SK-N-SH treated with all-trans-retinoic acid at 6 μM for 48 hours (cell line): Measurements from ENCODE around the gene PIAS1.

Experiments used
- ATAC-seq: fragments of 200-7000 bp; cut with Tn5 transposase; 3 replicates; pipeline ENCODE4 v1.9.1; 2020; ENCODE audit warnings: mild to moderate bottlenecking, moderate library complexity
- BACH2 ChIP-seq: fragments of 250-450 bp; sonication (Bioruptor Pico); IDR thresholded peaks from 2 replicates; pipeline ENCODE4 v1.9.0; 2021; ENCODE audit warnings: mild to moderate bottlenecking, borderline replicate concordance
- CSDC2 ChIP-seq: fragments of 250-450 bp; sonication (Bioruptor Pico); IDR thresholded peaks from 2 replicates; pipeline ENCODE4 v1.5.0; 2020; ENCODE audit warnings: mild to moderate bottlenecking, moderate library complexity
- ESRRG ChIP-seq: fragments of 250-450 bp; sonication (Bioruptor Pico); IDR thresholded peaks from 2 replicates; pipeline ENCODE4 v1.6.1; 2021; ENCODE audit warnings: mild to moderate bottlenecking
- GLIS3 ChIP-seq: fragments of 250-450 bp; sonication (Bioruptor Pico); IDR thresholded peaks from 2 replicates; pipeline ENCODE4 v1.5.0; 2020; ENCODE audit warnings: mild to moderate bottlenecking, moderate library complexity
- ISL1 ChIP-seq: fragments of 250-450 bp; sonication (Bioruptor Pico); IDR thresholded peaks from 2 replicates; pipeline ENCODE4 v2.1.2; 2022; ENCODE audit warnings: mild to moderate bottlenecking, moderate library complexity
- OSR1 ChIP-seq: fragments of 250-450 bp; sonication (Bioruptor Pico); IDR thresholded peaks from 2 replicates; pipeline ENCODE4 v1.8.0; 2022; ENCODE audit warnings: moderate library complexity, mild to moderate bottlenecking, inconsistent platforms
- PPARA ChIP-seq: fragments of 250-450 bp; sonication (Bioruptor Pico); IDR thresholded peaks from 2 replicates; pipeline ENCODE4 v1.5.0; 2020; ENCODE audit warnings: mild to moderate bottlenecking, borderline replicate concordance
- RARB ChIP-seq: fragments of 250-450 bp; sonication (Bioruptor Pico); IDR thresholded peaks from 2 replicates; pipeline ENCODE4 v1.8.0; 2021; ENCODE audit warnings: mild to moderate bottlenecking, moderate library complexity
- TOX ChIP-seq: fragments of 250-450 bp; sonication (Bioruptor Pico); IDR thresholded peaks from 2 replicates; pipeline ENCODE4 v1.8.0; 2021; ENCODE audit warnings: mild to moderate bottlenecking, moderate library complexity, borderline replicate concordance
- ZC3H10 ChIP-seq: fragments of 250-450 bp; sonication (Bioruptor Pico); IDR thresholded peaks from 2 replicates; pipeline ENCODE4 v1.5.1; 2021; ENCODE audit warnings: mild to moderate bottlenecking, moderate library complexity
- ZFP3 ChIP-seq: fragments of 250-450 bp; sonication (Bioruptor Pico); IDR thresholded peaks from 2 replicates; pipeline ENCODE4 v1.5.0; 2020; ENCODE audit warnings: mild to moderate bottlenecking, moderate library complexity
- ZNF565 ChIP-seq: fragments of 450-650 bp; formaldehyde crosslinking; conservative IDR thresholded peaks from 2 replicates; pipeline ENCODE4 v1.5.0; 2020; ENCODE audit warnings: low read depth, mild to moderate bottlenecking, moderate library complexity
- ZNF70 ChIP-seq: fragments of 450-650 bp; formaldehyde crosslinking; IDR thresholded peaks from 2 replicates; pipeline ENCODE4 v1.5.0; 2020; ENCODE audit warnings: mild to moderate bottlenecking, moderate library complexity
- TF ChIP-seq, protein P1 (sequence below): fragments of 250-450 bp; sonication (Bioruptor Pico); IDR thresholded peaks from 2 replicates; pipeline ENCODE4 v1.8.0; 2020; ENCODE audit warnings: mild to moderate bottlenecking, moderate library complexity, borderline replicate concordance
- TF ChIP-seq, protein P2 (sequence below): fragments of 250-450 bp; sonication (Bioruptor Pico); IDR thresholded peaks from 2 replicates; pipeline ENCODE4 v1.5.1; 2020; ENCODE audit warnings: low read depth, mild to moderate bottlenecking, moderate library complexity
- TF ChIP-seq, protein P3 (sequence below): fragments of 250-450 bp; sonication (Bioruptor Pico); IDR thresholded peaks from 2 replicates; pipeline ENCODE4 v1.5.0; 2020; ENCODE audit warnings: mild to moderate bottlenecking, moderate library complexity
- TF ChIP-seq, protein P4 (sequence below): fragments of 250-450 bp; sonication (Bioruptor Pico); IDR thresholded peaks from 2 replicates; pipeline ENCODE4 v1.8.0; 2021; ENCODE audit warnings: low read depth, mild to moderate bottlenecking, moderate library complexity, borderline replicate concordance
- TF ChIP-seq, protein P5 (sequence below): fragments of 250-450 bp; sonication (Bioruptor Pico); IDR thresholded peaks from 2 replicates; pipeline ENCODE4 v1.5.1; 2021; ENCODE audit warnings: mild to moderate bottlenecking, moderate library complexity

PIAS1 gene

DNA sequence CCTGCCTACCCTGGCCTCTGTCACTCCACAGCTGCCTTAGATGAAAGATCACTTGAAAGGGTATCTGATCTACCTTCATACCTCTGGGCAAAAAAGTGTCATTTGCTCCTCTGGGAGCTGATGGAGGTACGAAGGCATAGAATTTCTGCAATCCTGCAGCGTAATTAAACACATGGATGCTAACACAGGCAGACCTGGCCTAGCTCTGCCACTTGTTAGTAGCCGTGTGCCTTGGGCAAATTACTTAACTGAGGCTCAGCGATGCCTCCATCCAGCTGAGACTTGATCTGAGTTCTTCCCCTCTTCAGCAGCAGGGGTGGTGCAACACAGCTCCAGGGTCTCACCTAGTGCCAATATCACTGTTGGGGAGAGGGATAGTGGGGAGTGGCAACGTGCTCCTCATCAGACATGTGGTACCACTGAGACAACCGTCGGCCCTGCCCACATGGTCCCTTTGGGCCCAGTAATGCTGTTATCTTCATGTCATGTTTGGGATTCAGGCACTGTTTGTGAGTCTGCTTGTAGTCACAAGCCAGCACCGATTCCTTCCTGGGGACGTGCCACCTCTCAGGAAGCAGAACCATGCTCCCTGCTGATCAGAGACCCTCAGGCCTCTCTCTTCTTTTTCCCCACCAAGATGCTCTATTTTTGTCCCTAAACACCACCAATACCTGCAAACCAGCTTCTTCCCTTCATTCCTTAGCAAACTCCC is 34.1 kb upstream of the PIAS1 start:
- ATAC-seq, result no peak
- TF ChIP-seq, protein P1, sequence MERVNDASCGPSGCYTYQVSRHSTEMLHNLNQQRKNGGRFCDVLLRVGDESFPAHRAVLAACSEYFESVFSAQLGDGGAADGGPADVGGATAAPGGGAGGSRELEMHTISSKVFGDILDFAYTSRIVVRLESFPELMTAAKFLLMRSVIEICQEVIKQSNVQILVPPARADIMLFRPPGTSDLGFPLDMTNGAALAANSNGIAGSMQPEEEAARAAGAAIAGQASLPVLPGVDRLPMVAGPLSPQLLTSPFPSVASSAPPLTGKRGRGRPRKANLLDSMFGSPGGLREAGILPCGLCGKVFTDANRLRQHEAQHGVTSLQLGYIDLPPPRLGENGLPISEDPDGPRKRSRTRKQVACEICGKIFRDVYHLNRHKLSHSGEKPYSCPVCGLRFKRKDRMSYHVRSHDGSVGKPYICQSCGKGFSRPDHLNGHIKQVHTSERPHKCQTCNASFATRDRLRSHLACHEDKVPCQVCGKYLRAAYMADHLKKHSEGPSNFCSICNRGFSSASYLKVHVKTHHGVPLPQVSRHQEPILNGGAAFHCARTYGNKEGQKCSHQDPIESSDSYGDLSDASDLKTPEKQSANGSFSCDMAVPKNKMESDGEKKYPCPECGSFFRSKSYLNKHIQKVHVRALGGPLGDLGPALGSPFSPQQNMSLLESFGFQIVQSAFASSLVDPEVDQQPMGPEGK (CRISPR knock-in tag), result no peak
- TF ChIP-seq, protein P2, sequence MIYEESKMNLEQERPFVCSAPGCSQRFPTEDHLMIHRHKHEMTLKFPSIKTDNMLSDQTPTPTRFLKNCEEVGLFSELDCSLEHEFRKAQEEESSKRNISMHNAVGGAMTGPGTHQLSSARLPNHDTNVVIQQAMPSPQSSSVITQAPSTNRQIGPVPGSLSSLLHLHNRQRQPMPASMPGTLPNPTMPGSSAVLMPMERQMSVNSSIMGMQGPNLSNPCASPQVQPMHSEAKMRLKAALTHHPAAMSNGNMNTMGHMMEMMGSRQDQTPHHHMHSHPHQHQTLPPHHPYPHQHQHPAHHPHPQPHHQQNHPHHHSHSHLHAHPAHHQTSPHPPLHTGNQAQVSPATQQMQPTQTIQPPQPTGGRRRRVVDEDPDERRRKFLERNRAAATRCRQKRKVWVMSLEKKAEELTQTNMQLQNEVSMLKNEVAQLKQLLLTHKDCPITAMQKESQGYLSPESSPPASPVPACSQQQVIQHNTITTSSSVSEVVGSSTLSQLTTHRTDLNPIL, result no peak
- TF ChIP-seq ZC3H10 (CRISPR knock-in tag) (no peak), TOX (CRISPR knock-in tag) (no peak)
- TF ChIP-seq, protein P3, sequence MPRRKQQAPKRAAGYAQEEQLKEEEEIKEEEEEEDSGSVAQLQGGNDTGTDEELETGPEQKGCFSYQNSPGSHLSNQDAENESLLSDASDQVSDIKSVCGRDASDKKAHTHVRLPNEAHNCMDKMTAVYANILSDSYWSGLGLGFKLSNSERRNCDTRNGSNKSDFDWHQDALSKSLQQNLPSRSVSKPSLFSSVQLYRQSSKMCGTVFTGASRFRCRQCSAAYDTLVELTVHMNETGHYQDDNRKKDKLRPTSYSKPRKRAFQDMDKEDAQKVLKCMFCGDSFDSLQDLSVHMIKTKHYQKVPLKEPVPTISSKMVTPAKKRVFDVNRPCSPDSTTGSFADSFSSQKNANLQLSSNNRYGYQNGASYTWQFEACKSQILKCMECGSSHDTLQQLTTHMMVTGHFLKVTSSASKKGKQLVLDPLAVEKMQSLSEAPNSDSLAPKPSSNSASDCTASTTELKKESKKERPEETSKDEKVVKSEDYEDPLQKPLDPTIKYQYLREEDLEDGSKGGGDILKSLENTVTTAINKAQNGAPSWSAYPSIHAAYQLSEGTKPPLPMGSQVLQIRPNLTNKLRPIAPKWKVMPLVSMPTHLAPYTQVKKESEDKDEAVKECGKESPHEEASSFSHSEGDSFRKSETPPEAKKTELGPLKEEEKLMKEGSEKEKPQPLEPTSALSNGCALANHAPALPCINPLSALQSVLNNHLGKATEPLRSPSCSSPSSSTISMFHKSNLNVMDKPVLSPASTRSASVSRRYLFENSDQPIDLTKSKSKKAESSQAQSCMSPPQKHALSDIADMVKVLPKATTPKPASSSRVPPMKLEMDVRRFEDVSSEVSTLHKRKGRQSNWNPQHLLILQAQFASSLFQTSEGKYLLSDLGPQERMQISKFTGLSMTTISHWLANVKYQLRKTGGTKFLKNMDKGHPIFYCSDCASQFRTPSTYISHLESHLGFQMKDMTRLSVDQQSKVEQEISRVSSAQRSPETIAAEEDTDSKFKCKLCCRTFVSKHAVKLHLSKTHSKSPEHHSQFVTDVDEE (CRISPR knock-in tag), result no peak

DNA sequence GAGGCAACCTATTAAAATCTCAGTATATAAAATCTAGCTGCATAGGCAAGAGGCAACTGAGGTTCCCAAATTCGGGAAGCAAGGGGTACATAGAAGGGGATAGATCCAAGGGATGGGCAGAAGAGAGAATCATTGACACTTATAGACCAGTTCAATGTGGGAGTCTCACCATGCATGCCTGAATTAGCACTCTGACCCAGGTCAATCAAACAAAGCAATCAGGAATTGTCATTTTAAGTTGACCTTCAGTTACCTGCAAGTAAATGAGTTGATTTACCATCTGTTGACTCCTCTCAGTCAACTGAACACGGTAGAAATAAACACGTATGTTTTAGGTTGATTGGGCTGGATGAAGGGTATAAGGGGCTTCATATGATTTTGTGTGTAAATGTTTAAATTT is 33.4 kb upstream of the PIAS1 start:
- no peak for ATAC-seq
- TF ChIP-seq PPARA (CRISPR knock-in tag), result no peak
- no peak for TF ChIP-seq BACH2 (CRISPR knock-in tag)
- TF ChIP-seq ZFP3 (CRISPR knock-in tag), result no peak
- TF ChIP-seq, protein P4, sequence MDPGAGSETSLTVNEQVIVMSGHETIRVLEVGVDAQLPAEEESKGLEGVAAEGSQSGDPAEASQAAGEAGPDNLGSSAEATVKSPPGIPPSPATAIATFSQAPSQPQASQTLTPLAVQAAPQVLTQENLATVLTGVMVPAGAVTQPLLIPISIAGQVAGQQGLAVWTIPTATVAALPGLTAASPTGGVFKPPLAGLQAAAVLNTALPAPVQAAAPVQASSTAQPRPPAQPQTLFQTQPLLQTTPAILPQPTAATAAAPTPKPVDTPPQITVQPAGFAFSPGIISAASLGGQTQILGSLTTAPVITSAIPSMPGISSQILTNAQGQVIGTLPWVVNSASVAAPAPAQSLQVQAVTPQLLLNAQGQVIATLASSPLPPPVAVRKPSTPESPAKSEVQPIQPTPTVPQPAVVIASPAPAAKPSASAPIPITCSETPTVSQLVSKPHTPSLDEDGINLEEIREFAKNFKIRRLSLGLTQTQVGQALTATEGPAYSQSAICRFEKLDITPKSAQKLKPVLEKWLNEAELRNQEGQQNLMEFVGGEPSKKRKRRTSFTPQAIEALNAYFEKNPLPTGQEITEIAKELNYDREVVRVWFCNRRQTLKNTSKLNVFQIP (CRISPR knock-in tag), result no peak
- TF ChIP-seq CSDC2 (CRISPR knock-in tag), result no peak
- TF ChIP-seq ZNF565 (CRISPR knock-in tag), result no peak
- no peak for TF ChIP-seq TOX (CRISPR knock-in tag)
- TF ChIP-seq, protein P3 (CRISPR knock-in tag), result no peak
- TF ChIP-seq OSR1, result no peak
- TF ChIP-seq ZC3H10 (CRISPR knock-in tag), result no peak
- no peak for TF ChIP-seq ZNF70 (CRISPR knock-in tag)
- no peak for TF ChIP-seq ESRRG (CRISPR knock-in tag)
- TF ChIP-seq GLIS3 (CRISPR knock-in tag), result no peak
- TF ChIP-seq, protein P5, sequence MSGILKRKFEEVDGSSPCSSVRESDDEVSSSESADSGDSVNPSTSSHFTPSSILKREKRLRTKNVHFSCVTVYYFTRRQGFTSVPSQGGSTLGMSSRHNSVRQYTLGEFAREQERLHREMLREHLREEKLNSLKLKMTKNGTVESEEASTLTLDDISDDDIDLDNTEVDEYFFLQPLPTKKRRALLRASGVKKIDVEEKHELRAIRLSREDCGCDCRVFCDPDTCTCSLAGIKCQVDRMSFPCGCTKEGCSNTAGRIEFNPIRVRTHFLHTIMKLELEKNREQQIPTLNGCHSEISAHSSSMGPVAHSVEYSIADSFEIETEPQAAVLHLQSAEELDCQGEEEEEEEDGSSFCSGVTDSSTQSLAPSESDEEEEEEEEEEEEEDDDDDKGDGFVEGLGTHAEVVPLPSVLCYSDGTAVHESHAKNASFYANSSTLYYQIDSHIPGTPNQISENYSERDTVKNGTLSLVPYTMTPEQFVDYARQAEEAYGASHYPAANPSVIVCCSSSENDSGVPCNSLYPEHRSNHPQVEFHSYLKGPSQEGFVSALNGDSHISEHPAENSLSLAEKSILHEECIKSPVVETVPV (CRISPR knock-in tag), result no peak
- no peak for TF ChIP-seq ISL1
- no peak for TF ChIP-seq RARB (CRISPR knock-in tag)
- TF ChIP-seq, all 23 proteins: peak for 0
